SU-DHL-6 (cell line): Measurements from ENCODE around the gene STARD7.

ENCODE experiments used
- H2AFZ ChIP-seq: fragments of 200-600 bp; sonication (generic); 2 replicates; pipeline ENCODE4 v1.6.1; 2014; ENCODE audit warnings: low read depth, mild to moderate bottlenecking, moderate library complexity, mixed read lengths, antibody characterized with exemption, low read length; ENCODE audit not compliant: severe bottlenecking
- H3F3A ChIP-seq: fragments of 200-600 bp; shearing (Covaris generic); 2 replicates; pipeline ENCODE4 v1.6.0; 2016; ENCODE audit warnings: antibody characterized with exemption, mild to moderate bottlenecking; ENCODE audit not compliant: insufficient read depth
- H3K27ac ChIP-seq: fragments of 200-600 bp; sonication (generic); 2 replicates; pipeline ENCODE4 v1.5.1; 2016; ENCODE audit warnings: low read depth, mild to moderate bottlenecking, low read length, moderate library complexity, mixed read lengths
- H3K27me3 ChIP-seq: fragments of 200-600 bp; sonication (generic), shearing (Covaris generic); 2 replicates; pipeline ENCODE4 v1.6.0; 2014; ENCODE audit warnings: mild to moderate bottlenecking, low read length
- H3K36me3 ChIP-seq: fragments of 200-600 bp; sonication (generic); 2 replicates; pipeline ENCODE4 v1.6.1; 2014; ENCODE audit warnings: mild to moderate bottlenecking, low read length, mixed read lengths
- H3K4me2 ChIP-seq: fragments of 300-600, 200-600 bp; shearing (Covaris generic), sonication (generic); 2 replicates; pipeline ENCODE4 v1.6.0; 2014; ENCODE audit warnings: low read length, low read depth, mild to moderate bottlenecking; ENCODE audit not compliant: poor library complexity, severe bottlenecking
- H3K4me3 ChIP-seq: fragments of 200-600 bp; sonication (generic); 2 replicates; pipeline ENCODE4 v1.5.1; 2014; ENCODE audit warnings: antibody characterized with exemption, low read length, mild to moderate bottlenecking, mixed read lengths; ENCODE audit not compliant: insufficient read depth, poor library complexity, severe bottlenecking
- H3K79me2 ChIP-seq: fragments of 200-600 bp; sonication (generic); 2 replicates; pipeline ENCODE4 v1.6.1; 2014; ENCODE audit warnings: mild to moderate bottlenecking, low read length, moderate library complexity; ENCODE audit not compliant: insufficient read depth
- H3K9ac ChIP-seq: fragments of 200-600 bp; sonication (generic); 2 replicates; pipeline ENCODE4 v1.7.0; 2014; ENCODE audit warnings: mild to moderate bottlenecking, low read length
- H3K9me2 ChIP-seq: fragments of 200-600 bp; sonication (generic); replicated peaks from 2 replicates; pipeline ENCODE4 v1.6.1; 2014; ENCODE audit warnings: low read length; ENCODE audit not compliant: insufficient read depth
- H3K9me3 ChIP-seq: fragments of 200-600 bp; sonication (generic); 2 replicates; pipeline ENCODE4 v1.6.1; 2014; ENCODE audit warnings: low read length, mixed read lengths; ENCODE audit not compliant: insufficient read depth
- H4K20me1 ChIP-seq: fragments of 200-600 bp; sonication (generic); 2 replicates; pipeline ENCODE4 v1.6.1; 2014; ENCODE audit warnings: low read depth, mild to moderate bottlenecking, antibody characterized with exemption, low read length, moderate library complexity, mixed read lengths
- CTCF ChIP-seq: fragments of 200-600 bp; sonication (generic); IDR thresholded peaks from one replicate; pipeline ENCODE4 v1.5.1; 2017; ENCODE audit warnings: antibody characterized with exemption, mild to moderate bottlenecking, low read length, moderate library complexity; ENCODE audit not compliant: insufficient read depth, poor library complexity, severe bottlenecking
- EZH2phosphoT487 ChIP-seq: fragments of 200-600 bp; sonication (generic), shearing (Covaris generic); conservative IDR thresholded peaks from 2 replicates; pipeline ENCODE4 v1.6.1; 2018; ENCODE audit warnings: mild to moderate bottlenecking, antibody characterized with exemption, low read length, moderate library complexity, mixed read lengths

Gene STARD7

DNA sequence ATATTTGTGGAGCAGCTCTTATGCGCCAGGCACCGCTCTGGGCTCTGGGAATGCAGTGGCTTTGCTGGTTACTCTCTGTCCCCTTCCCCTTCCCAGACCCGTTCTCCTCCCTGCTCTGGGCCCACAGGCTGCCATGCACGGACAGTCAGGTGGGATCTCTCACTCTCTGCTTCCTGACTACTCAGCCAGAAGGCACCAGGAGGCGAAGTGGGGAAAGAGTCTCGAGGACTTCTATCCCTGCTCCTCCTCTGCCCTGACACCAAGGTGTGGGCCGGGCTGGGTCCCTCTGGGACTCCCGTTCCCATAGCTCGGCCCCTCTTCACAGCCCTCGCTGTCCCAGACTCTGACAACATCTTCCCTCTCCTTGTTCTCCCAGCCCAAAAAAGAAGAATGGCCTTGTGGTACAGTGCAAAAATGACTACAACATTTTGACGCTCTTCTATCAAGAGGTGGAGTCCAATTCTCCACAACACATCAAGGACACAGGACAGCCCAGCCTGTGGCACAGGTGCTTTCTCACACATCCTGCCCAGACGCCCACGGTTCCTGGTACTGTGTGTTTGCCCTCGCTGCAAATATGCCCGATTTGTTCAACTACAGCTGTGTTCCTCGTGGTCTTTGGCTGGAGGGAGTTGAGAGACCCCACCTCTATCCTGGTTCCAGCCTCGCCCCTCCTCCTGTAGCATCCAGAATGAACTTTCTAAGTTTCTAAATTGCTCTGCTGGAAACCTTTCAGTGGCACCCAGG is 49.4 kb downstream of the STARD7 start:
- Histone ChIP-seq H3F3A (peaks cover 27% of the 10 kb centered on the region), H3K79me2 (no peaks in the 10 kb centered on the region), H4K20me1 (no peaks in the 10 kb centered on the region), H3K9me3 (no peaks in the 10 kb centered on the region), H3K9me2 (no peaks in the 10 kb centered on the region), H3K4me2 (no peak overlapping the region), H3K4me3 (no peak overlapping the region), H2AFZ (no peak overlapping the region), H3K9ac (no peak overlapping the region), H3K36me3 (no peaks in the 10 kb centered on the region), H3K27ac (no peak overlapping the region), H3K27me3 (no peaks in the 10 kb centered on the region)
- TF ChIP-seq CTCF (no peak), EZH2phosphoT487 (no peak)

DNA sequence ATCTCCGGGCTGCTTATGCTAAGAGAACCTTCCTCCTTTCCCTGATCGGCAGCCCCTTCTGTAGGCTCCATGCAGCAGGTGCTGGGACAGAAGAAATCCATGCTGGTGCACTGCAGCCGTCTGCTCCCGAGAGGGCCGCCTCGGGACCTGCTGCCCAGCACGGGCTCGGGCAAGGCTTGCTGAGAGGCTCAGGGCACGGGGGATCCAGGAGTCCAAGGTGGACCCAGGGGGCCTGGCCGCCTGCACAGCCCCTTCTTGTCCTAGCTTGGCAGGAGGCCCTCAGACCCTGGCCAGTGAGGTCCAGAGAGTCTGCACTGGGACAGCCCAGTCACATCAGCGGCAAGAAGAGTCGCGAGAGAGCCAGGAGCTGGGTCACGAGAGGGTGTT is 50.1 kb downstream of the STARD7 start:
- Histone ChIP-seq H2AFZ (no peak overlapping the region), H3K4me2 (peak overlapping the region; percentile 3), H3K4me3 (no peak overlapping the region), H3K9me3 (no peaks in the 10 kb centered on the region), H4K20me1 (no peaks in the 10 kb centered on the region), H3K9me2 (no peaks in the 10 kb centered on the region), H3K27ac (no peak overlapping the region), H3K36me3 (no peaks in the 10 kb centered on the region), H3K9ac (peak overlapping the region; percentile 24; the same call in 1 of the 2 replicates), H3K79me2 (no peaks in the 10 kb centered on the region), H3F3A (peaks cover 20% of the 10 kb centered on the region), H3K27me3 (no peaks in the 10 kb centered on the region)
- TF ChIP-seq CTCF: no peak
- TF ChIP-seq EZH2phosphoT487: no peak

GRCh38 chr2:96157649-96158553 is 50.7 kb downstream of the STARD7 start:
- H2AFZ ChIP-seq: no peak overlapping the region
- H3K36me3 ChIP-seq: no peaks in the 10 kb centered on the region
- no peaks in the 10 kb centered on the region for H3K27me3 ChIP-seq
- H3K4me2 ChIP-seq: peak overlapping the region; percentile 3
- peak overlapping the region; percentile 24; the same call in 1 of the 2 replicates for H3K9ac ChIP-seq
- no peaks in the 10 kb centered on the region for H4K20me1 ChIP-seq
- H3K79me2 ChIP-seq: no peaks in the 10 kb centered on the region
- H3K9me3 ChIP-seq: no peaks in the 10 kb centered on the region
- peaks cover 14% of the 10 kb centered on the region for H3F3A ChIP-seq
- no peaks in the 10 kb centered on the region for H3K9me2 ChIP-seq
- H3K27ac ChIP-seq: no peak overlapping the region
- H3K4me3 ChIP-seq: no peak overlapping the region
- no peak for TF ChIP-seq CTCF
- no peak for TF ChIP-seq EZH2phosphoT487
